Activated T-cell treated with anti-CD3 and anti-CD28 coated beads, Interleukin-2, amount 50 U/mL, for 24 hours (primary cell): ENCODE results near the gene MRPL12.

Source experiments
- DNase-seq: peaks from one replicate; pipeline ENCODE4 v3.0.0-alpha.2; 2020
- H3K27ac Mint-ChIP-seq: 2 replicates; pipeline ENCODE4 v1.8.0; 2020; ENCODE audit warnings: mild to moderate bottlenecking, mixed read lengths
- H3K27me3 Mint-ChIP-seq: 2 replicates; pipeline ENCODE4 v1.8.0; 2020; ENCODE audit warnings: mixed read lengths
- H3K36me3 Mint-ChIP-seq: 2 replicates; pipeline ENCODE4 v1.8.0; 2020; ENCODE audit warnings: low read depth, mixed read lengths
- H3K4me1 Mint-ChIP-seq: 2 replicates; pipeline ENCODE4 v1.8.0; 2020; ENCODE audit warnings: low read depth, mixed read lengths
- H3K4me3 Mint-ChIP-seq: 2 replicates; pipeline ENCODE4 v1.8.0; 2020; ENCODE audit warnings: mild to moderate bottlenecking, moderate library complexity, mixed read lengths
- H3K9me3 Mint-ChIP-seq: 2 replicates; pipeline ENCODE4 v1.8.0; 2020; ENCODE audit warnings: mixed read lengths

The MRPL12 gene

DNA sequence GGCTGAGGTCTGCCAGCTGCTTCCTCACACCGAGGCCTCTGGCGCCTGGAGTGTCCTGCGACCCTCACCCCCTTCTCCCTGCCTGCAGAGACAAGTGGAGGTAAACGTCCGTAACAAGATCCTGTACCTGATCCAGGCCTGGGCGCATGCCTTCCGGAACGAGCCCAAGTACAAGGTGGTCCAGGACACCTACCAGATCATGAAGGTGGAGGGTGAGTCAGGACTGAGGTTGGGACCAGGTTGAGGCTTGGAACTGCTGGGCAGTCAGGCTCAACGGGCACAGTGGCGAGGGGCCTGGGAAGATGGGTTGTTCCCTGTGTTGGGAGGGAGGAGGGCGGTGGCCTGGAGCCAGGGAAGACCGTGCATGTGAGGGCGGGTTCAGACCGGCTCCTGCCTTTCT lies 14.6 kb upstream of the MRPL12 start:
- no peak overlapping the region for H3K4me3 Mint-ChIP-seq
- H3K4me1 Mint-ChIP-seq: peaks cover 36% of the 10 kb centered on the region
- H3K36me3 Mint-ChIP-seq: peaks cover 92% of the 10 kb centered on the region
- no peaks in the 10 kb centered on the region for H3K9me3 Mint-ChIP-seq
- H3K27me3 Mint-ChIP-seq: no peaks in the 10 kb centered on the region
- no peak for DNase-seq
- H3K27ac Mint-ChIP-seq: no peak overlapping the region

DNA sequence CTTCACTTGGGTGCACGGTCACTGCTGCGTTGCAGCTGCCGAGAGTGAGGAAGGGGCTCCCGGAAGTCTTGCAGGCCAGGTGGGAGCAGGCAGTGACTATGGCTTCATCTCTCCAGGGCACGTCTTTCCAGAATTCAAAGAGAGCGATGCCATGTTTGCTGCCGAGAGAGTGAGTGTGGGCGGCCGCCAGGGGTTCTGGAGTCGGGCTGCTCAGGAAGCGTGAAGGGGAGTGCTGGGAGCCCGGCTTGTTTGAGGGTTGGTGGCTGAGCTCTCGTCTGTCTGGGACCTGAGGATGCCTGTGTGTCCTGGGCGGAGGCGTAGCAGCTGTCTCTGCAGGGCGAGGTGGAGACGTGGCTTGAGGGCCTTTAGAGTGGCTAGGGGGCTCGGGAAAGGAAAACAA lies 13.1 kb upstream of the MRPL12 start:
- no peak for DNase-seq
- peaks cover 28% of the 10 kb centered on the region for H3K4me1 Mint-ChIP-seq
- H3K36me3 Mint-ChIP-seq: peaks cover 96% of the 10 kb centered on the region
- H3K27ac Mint-ChIP-seq: peak overlapping the region; percentile 22
- H3K9me3 Mint-ChIP-seq: no peaks in the 10 kb centered on the region
- no peak overlapping the region for H3K4me3 Mint-ChIP-seq
- no peaks in the 10 kb centered on the region for H3K27me3 Mint-ChIP-seq

DNA sequence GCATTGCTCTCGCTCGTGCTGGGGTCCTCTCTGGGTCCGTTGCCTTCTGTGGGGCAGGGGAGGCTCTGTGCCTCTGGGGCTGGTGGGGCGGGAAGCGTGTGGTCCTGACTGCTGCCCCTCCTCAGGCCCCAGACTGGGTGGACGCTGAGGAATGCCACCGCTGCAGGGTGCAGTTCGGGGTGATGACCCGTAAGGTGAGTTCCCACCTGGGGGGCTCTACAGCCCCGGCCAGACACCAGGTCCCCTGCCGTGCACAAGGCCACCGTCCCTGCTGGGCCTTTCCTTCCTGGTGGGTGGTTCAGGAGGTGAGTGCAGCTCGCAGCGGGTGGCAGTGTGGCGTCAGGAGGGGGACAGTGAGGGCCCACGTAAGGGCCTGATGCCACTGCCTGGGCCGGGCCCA lies 12.6 kb upstream of the MRPL12 start:
- no peak for DNase-seq
- Mint-ChIP-seq H3K4me1 (peaks cover 23% of the 10 kb centered on the region), H3K27ac (no peak overlapping the region), H3K27me3 (no peaks in the 10 kb centered on the region), H3K4me3 (no peak overlapping the region), H3K9me3 (no peaks in the 10 kb centered on the region), H3K36me3 (peaks cover 96% of the 10 kb centered on the region)

DNA sequence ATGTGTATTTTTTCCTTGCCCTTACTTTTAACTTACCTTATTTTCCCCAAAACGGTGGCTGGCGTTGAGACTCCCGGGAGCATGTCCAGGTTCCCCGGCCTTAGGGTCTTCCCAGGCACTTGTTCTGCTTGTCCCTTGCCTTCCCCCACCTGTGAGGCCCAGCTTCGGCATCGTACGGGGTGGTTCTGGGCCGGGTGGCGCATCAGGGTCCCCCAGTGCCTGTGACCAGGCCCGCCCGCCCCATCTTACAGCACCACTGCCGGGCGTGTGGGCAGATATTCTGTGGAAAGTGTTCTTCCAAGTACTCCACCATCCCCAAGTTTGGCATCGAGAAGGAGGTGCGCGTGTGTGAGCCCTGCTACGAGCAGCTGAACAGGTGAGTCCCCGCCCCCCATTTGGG lies 12.0 kb upstream of the MRPL12 start:
- DNase-seq: no peak
- no peak overlapping the region for H3K4me3 Mint-ChIP-seq
- H3K27me3 Mint-ChIP-seq: no peaks in the 10 kb centered on the region
- peaks cover 96% of the 10 kb centered on the region for H3K36me3 Mint-ChIP-seq
- peak overlapping the region; percentile 22 for H3K27ac Mint-ChIP-seq
- no peaks in the 10 kb centered on the region for H3K9me3 Mint-ChIP-seq
- H3K4me1 Mint-ChIP-seq: peaks cover 18% of the 10 kb centered on the region

DNA sequence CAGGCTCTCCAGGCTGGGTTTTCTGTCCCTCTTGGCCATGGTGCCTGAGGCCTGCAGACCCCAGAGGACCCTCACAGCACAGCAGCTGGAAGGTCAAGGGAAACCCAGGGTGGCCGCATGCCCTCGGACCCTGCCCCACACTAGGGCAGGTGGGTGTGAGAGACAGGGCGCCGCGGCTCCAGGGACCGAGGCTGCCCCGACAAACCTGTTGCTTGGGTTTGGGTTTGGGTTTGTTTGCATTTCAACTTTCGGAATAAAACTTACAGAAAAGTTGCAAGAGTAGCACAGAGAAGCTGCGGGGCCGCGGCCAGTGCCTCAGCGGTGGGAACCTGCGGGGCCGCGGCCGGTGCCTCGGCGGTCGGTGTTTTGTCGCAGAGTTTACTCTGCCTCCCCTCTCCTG lies 11.6 kb upstream of the MRPL12 start:
- Mint-ChIP-seq H3K27me3 (no peaks in the 10 kb centered on the region), H3K4me1 (peaks cover 15% of the 10 kb centered on the region), H3K9me3 (no peaks in the 10 kb centered on the region), H3K4me3 (no peak overlapping the region), H3K27ac (no peak overlapping the region), H3K36me3 (peaks cover 96% of the 10 kb centered on the region)
- DNase-seq: no peak

DNA sequence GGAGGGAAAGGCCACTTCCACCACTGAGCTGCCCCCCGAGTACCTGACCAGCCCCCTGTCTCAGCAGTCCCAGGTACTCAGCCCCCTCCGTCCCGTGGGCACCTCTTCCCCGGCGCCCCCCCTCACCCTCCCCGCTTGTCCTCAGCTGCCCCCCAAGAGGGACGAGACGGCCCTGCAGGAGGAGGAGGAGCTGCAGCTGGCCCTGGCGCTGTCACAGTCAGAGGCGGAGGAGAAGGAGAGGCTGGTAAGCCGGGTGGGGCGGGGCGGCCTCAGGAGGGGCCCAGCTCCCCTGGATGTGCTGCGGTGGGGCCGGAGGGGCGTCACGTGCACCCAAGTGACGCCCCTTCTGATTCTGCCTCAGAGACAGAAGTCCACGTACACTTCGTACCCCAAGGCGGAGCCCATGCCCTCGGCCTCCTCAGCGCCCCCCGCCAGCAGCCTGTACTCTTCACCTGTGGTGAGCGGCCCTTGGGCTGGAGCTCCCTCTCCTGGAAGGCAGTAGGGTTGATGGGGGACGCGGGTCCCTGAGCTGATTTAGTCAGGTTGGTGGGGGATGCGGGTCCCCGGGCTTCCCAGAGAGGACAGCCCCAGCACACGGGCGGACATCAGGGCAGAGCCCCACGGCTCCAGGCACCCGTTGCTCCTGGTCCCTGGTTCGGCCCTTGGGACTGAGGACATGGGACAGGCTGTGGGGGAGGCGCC lies 9.5 kb upstream of the MRPL12 start:
- no peak overlapping the region for H3K27ac Mint-ChIP-seq
- H3K27me3 Mint-ChIP-seq: no peaks in the 10 kb centered on the region
- H3K4me3 Mint-ChIP-seq: no peak overlapping the region
- no peak for DNase-seq
- peaks cover 97% of the 10 kb centered on the region for H3K36me3 Mint-ChIP-seq
- no peaks in the 10 kb centered on the region for H3K9me3 Mint-ChIP-seq
- H3K4me1 Mint-ChIP-seq: peaks cover 7% of the 10 kb centered on the region

DNA sequence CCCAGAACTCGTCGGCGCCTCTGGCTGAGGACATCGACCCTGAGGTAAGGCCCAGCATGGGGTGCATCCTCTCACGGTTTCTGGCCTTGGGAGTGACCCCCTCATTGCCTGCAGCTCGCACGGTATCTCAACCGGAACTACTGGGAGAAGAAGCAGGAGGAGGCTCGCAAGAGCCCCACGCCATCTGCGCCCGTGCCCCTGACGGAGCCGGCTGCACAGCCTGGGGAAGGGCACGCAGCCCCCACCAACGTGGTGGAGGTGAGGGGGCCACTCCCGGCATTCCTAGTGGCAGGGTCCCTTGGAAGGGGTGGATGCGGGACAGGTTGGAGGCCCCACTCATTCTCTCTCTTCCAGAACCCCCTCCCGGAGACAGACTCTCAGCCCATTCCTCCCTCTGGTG lies 8.4 kb upstream of the MRPL12 start:
- Mint-ChIP-seq H3K4me3 (no peak overlapping the region), H3K9me3 (no peaks in the 10 kb centered on the region), H3K27ac (no peak overlapping the region), H3K27me3 (no peaks in the 10 kb centered on the region), H3K36me3 (peaks cover 96% of the 10 kb centered on the region), H3K4me1 (no peaks in the 10 kb centered on the region)
- no peak for DNase-seq

DNA sequence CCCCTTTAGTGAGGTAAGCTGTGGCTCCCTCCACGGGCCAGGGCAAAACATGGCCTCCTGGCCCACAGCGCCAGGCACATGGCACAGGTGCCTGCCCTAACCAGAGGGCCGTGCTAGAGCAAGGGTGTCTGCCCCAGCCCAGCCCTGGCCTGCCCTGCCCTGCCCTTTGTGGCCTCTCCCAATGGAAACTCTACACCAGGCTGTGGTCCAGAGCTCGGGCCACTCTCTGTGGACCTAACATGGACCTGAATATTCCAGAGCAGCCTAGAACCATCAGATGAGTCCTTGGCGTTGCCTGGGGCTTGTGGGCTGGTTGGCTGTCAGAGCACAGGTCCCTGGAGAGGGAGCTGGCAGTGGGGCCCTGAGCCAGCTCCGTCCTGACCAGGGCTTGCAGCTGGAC lies 8.0 kb upstream of the MRPL12 start:
- peaks cover 93% of the 10 kb centered on the region for H3K36me3 Mint-ChIP-seq
- DNase-seq: no peak
- no peaks in the 10 kb centered on the region for H3K4me1 Mint-ChIP-seq
- H3K27ac Mint-ChIP-seq: no peak overlapping the region
- H3K27me3 Mint-ChIP-seq: no peaks in the 10 kb centered on the region
- no peak overlapping the region for H3K4me3 Mint-ChIP-seq
- no peaks in the 10 kb centered on the region for H3K9me3 Mint-ChIP-seq

DNA sequence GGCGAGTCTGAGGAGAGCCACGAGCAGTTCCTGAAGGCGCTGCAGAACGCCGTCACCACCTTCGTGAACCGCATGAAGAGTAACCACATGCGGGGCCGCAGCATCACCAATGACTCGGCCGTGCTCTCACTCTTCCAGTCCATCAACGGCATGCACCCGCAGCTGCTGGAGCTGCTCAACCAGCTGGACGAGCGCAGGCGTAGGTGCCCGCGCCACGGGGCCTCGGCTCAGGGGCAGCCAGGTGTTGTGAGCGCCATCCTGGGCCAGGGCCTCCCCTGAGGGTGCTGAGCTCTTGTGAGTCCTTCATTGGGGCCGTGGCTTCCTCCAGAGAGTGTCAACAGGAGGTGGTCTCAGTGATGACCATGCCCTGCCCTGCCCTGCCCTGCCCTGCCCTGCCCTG lies 7.4 kb upstream of the MRPL12 start:
- no peak for DNase-seq
- Mint-ChIP-seq H3K36me3 (peaks cover 92% of the 10 kb centered on the region), H3K9me3 (no peaks in the 10 kb centered on the region), H3K27me3 (no peaks in the 10 kb centered on the region), H3K27ac (no peak overlapping the region), H3K4me3 (no peak overlapping the region), H3K4me1 (peaks cover 3% of the 10 kb centered on the region)

DNA sequence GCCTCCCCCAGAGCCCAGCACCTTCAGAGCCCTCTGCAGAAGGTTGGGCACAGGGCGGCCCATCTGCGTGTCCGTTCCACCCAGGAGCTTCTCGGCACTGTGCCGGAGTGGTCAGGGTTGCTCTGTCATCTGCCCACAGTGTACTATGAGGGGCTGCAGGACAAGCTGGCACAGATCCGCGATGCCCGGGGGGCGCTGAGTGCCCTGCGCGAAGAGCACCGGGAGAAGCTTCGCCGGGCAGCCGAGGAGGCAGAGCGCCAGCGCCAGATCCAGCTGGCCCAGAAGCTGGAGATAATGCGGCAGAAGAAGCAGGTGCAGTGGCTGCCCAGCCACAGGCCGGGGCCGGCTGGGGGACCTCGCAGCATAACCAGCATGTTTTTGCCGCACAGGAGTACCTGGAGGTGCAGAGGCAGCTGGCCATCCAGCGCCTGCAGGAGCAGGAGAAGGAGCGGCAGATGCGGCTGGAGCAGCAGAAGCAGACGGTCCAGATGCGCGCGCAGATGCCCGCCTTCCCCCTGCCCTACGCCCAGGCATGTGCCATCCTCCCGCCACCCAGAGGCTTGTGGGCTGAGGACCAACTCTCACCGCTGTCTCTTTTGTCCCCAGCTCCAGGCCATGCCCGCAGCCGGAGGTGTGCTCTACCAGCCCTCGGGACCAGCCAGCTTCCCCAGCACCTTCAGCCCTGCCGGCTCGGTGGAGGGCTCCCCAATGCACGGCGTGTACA lies 6.8 kb upstream of the MRPL12 start:
- Mint-ChIP-seq H3K4me3 (no peak overlapping the region), H3K4me1 (peaks cover 9% of the 10 kb centered on the region), H3K9me3 (no peaks in the 10 kb centered on the region), H3K36me3 (peaks cover 92% of the 10 kb centered on the region), H3K27ac (peak overlapping the region; percentile 59), H3K27me3 (no peaks in the 10 kb centered on the region)
- DNase-seq: no peak

DNA sequence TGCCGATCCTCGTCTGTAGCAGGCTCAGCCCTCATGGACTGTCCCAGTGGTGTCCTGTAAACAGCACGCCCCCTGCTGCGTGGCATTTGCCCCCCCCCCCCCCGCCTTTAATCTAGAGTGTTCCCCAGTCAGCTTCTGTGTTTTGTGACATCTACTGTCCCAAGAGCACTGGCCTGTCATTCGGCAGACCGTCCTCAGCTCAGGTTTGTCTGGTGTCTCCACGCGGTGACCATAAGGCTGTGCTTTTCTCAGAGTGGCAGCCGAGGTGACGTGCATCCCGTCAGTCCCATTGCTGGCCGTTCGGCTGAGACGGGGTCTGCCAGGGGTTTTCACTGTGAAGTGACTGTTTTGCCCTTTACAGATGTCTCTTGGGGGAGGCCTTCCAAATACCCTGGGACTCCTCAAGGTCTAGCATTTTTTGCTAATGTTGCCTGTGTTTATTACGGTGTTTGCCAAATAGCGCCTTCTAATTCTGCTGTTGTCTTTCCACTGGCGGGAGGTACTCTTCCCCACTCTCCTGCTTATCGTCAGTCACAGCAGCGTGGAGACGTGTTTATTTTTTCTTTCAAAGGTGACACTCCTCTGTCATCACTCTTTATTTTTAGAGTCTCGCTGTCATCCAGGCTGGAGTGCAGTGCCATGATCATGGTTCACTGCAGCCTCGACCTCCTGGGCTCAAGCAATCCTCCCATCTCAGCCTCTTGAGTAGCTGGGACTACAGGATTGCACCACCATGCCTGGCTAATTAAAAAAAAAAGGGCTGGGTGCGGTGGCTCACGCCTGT lies 5.7 kb upstream of the MRPL12 start:
- Mint-ChIP-seq H3K27ac (peak overlapping the region; percentile 59), H3K4me1 (peaks cover 15% of the 10 kb centered on the region), H3K9me3 (no peaks in the 10 kb centered on the region), H3K36me3 (peaks cover 92% of the 10 kb centered on the region), H3K27me3 (no peaks in the 10 kb centered on the region), H3K4me3 (no peak overlapping the region)
- no peak for DNase-seq

DNA sequence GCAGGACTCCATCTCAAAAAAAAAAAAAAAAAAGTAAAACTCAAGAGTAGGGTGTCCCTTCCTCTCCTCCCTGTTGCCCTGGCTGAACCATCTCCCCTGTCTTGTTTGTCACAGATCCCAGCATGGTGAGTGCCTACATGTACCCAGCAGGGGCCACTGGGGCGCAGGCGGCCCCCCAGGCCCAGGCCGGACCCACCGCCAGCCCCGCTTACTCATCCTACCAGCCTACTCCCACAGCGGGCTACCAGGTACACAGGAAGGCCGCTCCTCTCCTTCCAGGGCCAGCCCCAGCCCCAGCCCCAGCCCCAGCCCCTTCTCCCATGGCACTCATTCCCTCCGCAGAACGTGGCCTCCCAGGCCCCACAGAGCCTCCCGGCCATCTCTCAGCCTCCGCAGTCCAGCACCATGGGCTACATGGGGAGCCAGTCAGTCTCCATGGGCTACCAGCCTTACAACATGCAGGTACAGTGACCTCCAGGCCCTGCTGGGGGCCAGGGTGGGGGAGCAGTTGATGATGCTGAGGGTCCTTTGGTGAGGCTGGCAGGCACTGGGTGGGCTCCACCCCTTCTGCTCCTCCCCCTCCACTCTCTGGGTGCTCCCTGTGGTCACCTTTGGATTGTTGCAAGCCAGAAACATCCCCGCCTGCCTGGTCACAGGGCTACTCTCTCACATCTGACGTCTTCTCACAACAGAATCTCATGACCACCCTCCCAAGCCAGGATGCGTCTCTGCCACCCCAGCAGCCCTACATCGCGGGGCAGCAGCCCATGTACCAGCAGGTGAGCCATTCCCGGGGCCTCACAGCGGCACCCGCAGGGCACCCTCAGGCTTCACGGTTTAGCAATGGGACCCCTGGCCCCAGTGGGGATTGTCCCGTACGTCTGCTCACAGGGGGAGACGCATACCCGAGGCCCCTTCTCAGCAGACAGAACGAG lies 2.5 kb upstream of the MRPL12 start:
- Mint-ChIP-seq H3K9me3 (no peaks in the 10 kb centered on the region), H3K36me3 (peaks cover 88% of the 10 kb centered on the region), H3K4me3 (peak overlapping the region; percentile 97)

DNA sequence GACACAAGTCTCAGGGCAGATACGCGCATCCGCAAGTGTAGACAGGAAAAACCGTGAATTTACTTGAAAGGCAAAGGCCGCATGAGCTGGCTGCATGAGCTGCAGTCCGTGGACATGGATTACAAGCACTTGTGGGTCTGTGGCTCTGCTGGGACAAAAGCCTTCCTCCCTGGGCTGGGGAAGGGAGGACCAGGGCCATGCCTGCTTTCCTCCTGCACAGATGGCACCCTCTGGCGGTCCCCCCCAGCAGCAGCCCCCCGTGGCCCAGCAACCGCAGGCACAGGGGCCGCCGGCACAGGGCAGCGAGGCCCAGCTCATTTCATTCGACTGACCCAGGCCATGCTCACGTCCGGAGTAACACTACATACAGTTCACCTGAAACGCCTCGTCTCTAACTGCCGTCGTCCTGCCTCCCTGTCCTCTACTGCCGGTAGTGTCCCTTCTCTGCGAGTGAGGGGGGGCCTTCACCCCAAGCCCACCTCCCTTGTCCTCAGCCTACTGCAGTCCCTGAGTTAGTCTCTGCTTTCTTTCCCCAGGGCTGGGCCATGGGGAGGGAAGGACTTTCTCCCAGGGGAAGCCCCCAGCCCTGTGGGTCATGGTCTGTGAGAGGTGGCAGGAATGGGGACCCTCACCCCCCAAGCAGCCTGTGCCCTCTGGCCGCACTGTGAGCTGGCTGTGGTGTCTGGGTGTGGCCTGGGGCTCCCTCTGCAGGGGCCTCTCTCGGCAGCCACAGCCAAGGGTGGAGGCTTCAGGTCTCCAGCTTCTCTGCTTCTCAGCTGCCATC lies 1.7 kb upstream of the MRPL12 start:
- Mint-ChIP-seq H3K4me3 (peak overlapping the region; percentile 97), H3K27me3 (no peaks in the 10 kb centered on the region), H3K4me1 (peaks cover 30% of the 10 kb centered on the region), H3K36me3 (peaks cover 88% of the 10 kb centered on the region), H3K9me3 (no peaks in the 10 kb centered on the region), H3K27ac (peak overlapping the region; percentile 97)
- no peak for DNase-seq

More for the DNA sequence above, 2.5 kb upstream of the MRPL12 start:
- peaks cover 26% of the 10 kb centered on the region for H3K4me1 Mint-ChIP-seq
- no peaks in the 10 kb centered on the region for H3K27me3 Mint-ChIP-seq
- peak overlapping the region; percentile 97 for H3K27ac Mint-ChIP-seq
- no peak for DNase-seq
